Kidney (tissue), 14 donors: ENCODE results near the gene THEM5. TPM values are rescaled to one million over a fixed set of nuclear protein-coding genes. Genes with fewer than 3 reads are reported as not detected.

ENCODE experiments used
- DNase-seq, 5 donors: peaks; one replicate each; pipeline ENCODE4 v3.0.0-alpha.2; 2013 to 2020
- FAIRE-seq: peaks from 2 replicates; lab custom pipeline; 2012; peaks lifted over from hg19 to GRCh38; lab: Jason Lieb, UNC
- H3K27ac ChIP-seq, 2 donors: one replicate each; pipeline ENCODE4 v1.7.0; 2013; ENCODE audit warnings: low read depth in 2 of 2, low read length in 2 of 2, inconsistent platforms in 1 of 2
- H3K27me3 ChIP-seq: one replicate; pipeline ENCODE4 v1.7.1; 2013; ENCODE audit warnings: low read length, inconsistent platforms; ENCODE audit not compliant: control insufficient read depth, insufficient read depth
- H3K36me3 ChIP-seq, 3 donors: one replicate each; pipeline versions ENCODE4 v1.7.0 to v1.7.1; 2013; ENCODE audit warnings: low read length in 3 of 3, control low read depth in 1 of 3, inconsistent platforms in 1 of 3; ENCODE audit not compliant: insufficient read depth in 3 of 3, control insufficient read depth in 2 of 3
- H3K4me1 ChIP-seq, 3 donors: one replicate each; pipeline versions ENCODE4 v1.7.0 to v1.7.1; 2013; ENCODE audit warnings: low read length in 3 of 3, inconsistent platforms in 1 of 3, low read depth in 1 of 3; ENCODE audit not compliant: control insufficient read depth in 2 of 3, insufficient read depth in 2 of 3
- H3K4me3 ChIP-seq, 3 donors: one replicate each; pipeline versions ENCODE4 v1.7.0 to v1.8.1; 2013; ENCODE audit warnings: low read length in 3 of 3, control low read depth in 1 of 3, inconsistent platforms in 1 of 3
- H3K9ac ChIP-seq, 3 donors: one replicate each; pipeline versions ENCODE4 v1.7.0 to v1.7.1; 2013; ENCODE audit warnings: low read length in 3 of 3, control low read depth in 1 of 3, inconsistent platforms in 1 of 3
- H3K9me3 ChIP-seq, 3 donors: one replicate each; pipeline versions ENCODE4 v1.7.0 to v1.7.1; 2013; ENCODE audit warnings: low read length in 3 of 3, control low read depth in 1 of 3, inconsistent platforms in 1 of 3; ENCODE audit not compliant: control insufficient read depth in 2 of 3, insufficient read depth in 1 of 3
- CTCF ChIP-seq: IDR thresholded peaks from 3 replicates; pipeline ENCODE4 v1.5.1; 2012; ENCODE audit warnings: mild to moderate bottlenecking, moderate library complexity, borderline replicate concordance; ENCODE audit not compliant: insufficient read depth; ENCODE audit errors: extremely low read depth
- intact Hi-C: fragments of 100-400 bp; cut with DNase I; formaldehyde crosslinking; loops from one replicate; pipeline ENCODE4 v1.11.1; 2022
- polyA plus RNA-seq: library from polyadenylated mRNA; stranded (reverse); fragments of 350-450 nt; fragmentation: Illumina TruSeq; extraction: RNeasy Lipid Tissue Mini Kit (QIAGEN cat#74804); gene quantifications from one replicate; pipeline ENCODE4 v1.2.3, GENCODE V29; 2014; ENCODE audit warnings: low read depth, low replicate concordance; ENCODE audit not compliant: insufficient read depth
- total RNA-seq: library from RNA; stranded (reverse); fragmentation: NEBNext Ultra II Directional; extraction: Animal tissue kit (Norgen Biotek cat#: 25700); gene quantifications from one replicate; pipeline ENCODE4 v1.2.1, GENCODE V29; 2021
- donor health status: control.
- donor health status: control.
- donor health status: control.
- donor health status: control.
- donor health status: control.
- donor health status: DM: yes; HTN: yes; CAD: no.
- donor health status: Normal renal cell carcinoma (clear cell type).

THEM5 gene
- total and polyA plus RNA-seq, 2 donors from 2014 or later = not detected

DNA sequence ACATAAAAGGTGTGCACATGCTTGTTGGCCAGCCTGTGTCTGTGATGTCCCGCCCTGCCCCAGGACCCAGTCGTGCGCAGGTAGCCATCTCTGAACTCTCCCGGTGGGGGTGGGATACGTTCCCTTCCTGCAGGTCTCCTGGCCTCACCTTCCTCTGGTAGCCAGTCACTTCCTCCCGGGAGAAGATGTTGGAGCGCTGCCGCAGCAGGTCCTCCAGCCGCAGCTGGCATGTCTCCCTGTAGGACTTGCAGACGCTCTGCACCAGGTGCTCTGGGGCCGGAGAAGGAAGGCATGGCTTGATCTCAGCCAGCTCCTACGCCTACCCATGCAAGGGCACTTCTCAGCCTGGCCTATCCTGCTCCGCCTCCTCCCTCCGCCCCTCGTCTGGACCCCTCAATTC is 39.1 kb downstream of the THEM5 start:
- H3K27me3 ChIP-seq = no peaks in the 10 kb centered on the region
- no peak for TF ChIP-seq CTCF
- H3K9me3 ChIP-seq = no peaks in the 10 kb centered on the region
- DNase-seq (no peak), FAIRE-seq (no peak)
- H3K4me1 ChIP-seq = peaks cover 0 to under 1% (median 0%) of the 10 kb centered on the region in 3 donors
- no peak overlapping the region for H3K9ac ChIP-seq
- intact Hi-C loops = no loop called here
- peaks cover 0 to 49% (median 9%) of the 10 kb centered on the region in 3 donors for H3K36me3 ChIP-seq
- H3K4me3 ChIP-seq = no peak overlapping the region
- no peak overlapping the region for H3K27ac ChIP-seq

DNA sequence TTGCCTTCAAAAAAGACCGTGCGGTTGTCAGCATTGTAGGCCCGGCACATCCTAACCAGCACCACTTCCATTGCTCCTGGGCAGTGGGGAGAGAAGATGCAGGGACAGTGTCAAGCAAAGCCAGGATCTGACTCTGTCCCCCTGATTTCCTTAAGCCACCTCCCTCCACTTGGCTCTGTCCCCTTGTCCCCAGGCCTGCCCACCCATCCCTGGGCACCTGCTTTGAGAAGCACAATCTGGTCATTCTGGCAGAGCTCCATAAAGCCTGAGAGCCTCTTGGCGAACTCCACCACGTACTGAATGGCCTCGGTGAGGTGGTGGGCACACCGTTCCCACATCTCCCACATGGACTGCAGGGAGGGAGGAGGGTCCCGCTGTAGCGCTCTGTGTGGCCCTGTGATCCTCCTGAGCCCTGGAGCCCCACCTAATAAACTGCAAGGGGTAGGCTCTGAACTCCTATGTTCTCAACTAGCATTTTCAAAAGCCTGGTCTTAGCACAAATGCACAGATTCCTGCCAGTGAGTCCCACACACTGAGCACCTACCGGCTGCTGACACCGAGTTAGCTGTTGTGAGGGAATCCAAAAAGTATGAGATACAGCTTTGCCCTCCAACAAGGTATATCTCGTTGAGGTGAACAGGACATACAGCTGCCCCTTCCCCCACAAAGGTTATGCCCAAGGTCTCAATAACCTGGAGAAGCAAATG is 40.1 kb downstream of the THEM5 start:
- Histone ChIP-seq H3K36me3 (peaks cover 0 to 47% (median 9%) of the 10 kb centered on the region in 3 donors), H3K9ac (no peak overlapping the region), H3K4me3 (no peak overlapping the region), H3K27ac (no peak overlapping the region), H3K9me3 (no peaks in the 10 kb centered on the region), H3K27me3 (no peaks in the 10 kb centered on the region), H3K4me1 (no peaks in the 10 kb centered on the region)
- FAIRE-seq (no peak), DNase-seq (no peak)
- intact Hi-C loops = no loop called here
- no peak for TF ChIP-seq CTCF

GRCh38 chr1:151811181-151811580 is 42.3 kb downstream of the THEM5 start:
- H3K27me3 ChIP-seq = no peaks in the 10 kb centered on the region
- no peaks in the 10 kb centered on the region for H3K4me1 ChIP-seq
- H3K27ac ChIP-seq = no peak overlapping the region
- H3K9me3 ChIP-seq = no peaks in the 10 kb centered on the region
- H3K36me3 ChIP-seq = peaks cover 0 to 52% (median 9%) of the 10 kb centered on the region in 3 donors
- no peak for FAIRE-seq
- no peak for TF ChIP-seq CTCF
- DNase-seq = no peak
- intact Hi-C loops = no loop called here
- H3K9ac ChIP-seq = no peak overlapping the region
- no peak overlapping the region for H3K4me3 ChIP-seq
